A673 (cell line): Measurements from ENCODE around the gene ZNF620.

Experiments used
- EZH2 ChIP-seq: fragments of 200-600 bp; sonication (generic); IDR thresholded peaks from 2 replicates; pipeline ENCODE4 v1.6.1; 2017; ENCODE audit warnings: borderline replicate concordance, low read depth, mild to moderate bottlenecking, mixed read lengths, antibody characterized with exemption, low read length; ENCODE audit not compliant: poor library complexity, severe bottlenecking
- TF ChIP-seq, protein P1 (sequence below): fragments of 300-800, 200-600 bp; sonication (generic); conservative IDR thresholded peaks from 2 replicates; pipeline ENCODE4 v1.5.1; 2017; ENCODE audit warnings: low read depth, mild to moderate bottlenecking, antibody characterized with exemption, low read length, moderate library complexity, mixed read lengths

DNA sequence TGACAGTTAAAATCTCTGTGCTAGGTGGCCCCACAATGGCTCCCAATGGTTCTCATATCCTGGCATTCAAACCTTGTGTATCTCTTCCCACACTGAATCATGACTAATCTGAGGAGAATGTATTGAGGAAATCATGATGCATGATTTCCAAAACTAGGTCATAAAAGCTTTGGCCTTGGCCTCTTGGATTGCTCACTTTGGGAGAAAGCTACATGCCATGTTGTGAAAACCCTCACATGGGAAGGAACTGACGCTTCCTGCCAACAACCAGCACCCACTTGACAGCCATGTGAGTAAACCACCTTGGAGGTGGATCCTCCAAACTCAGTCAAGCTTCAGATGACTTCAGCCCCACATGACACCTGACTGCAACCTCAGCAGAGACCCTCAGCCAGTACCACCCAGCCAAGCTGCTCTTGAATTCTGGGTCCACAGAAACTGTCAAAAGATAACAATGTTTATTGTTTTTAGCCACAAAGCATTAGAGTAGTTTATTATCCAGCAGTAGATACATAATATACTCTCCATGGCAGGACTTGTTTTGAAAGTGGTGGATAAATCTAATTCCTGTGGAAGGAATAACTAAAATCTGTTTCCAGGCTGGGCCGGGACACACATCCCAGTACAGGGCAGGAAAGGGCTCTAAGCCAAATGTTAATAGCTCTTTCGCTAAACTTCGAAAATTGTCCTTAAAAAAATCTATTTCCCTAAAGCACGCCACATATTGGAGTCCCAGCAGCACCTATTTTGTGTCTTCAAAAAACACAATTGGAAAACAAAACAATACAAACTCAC is 1.0 kb upstream of the ZNF620 start:
- TF ChIP-seq, protein P1, sequence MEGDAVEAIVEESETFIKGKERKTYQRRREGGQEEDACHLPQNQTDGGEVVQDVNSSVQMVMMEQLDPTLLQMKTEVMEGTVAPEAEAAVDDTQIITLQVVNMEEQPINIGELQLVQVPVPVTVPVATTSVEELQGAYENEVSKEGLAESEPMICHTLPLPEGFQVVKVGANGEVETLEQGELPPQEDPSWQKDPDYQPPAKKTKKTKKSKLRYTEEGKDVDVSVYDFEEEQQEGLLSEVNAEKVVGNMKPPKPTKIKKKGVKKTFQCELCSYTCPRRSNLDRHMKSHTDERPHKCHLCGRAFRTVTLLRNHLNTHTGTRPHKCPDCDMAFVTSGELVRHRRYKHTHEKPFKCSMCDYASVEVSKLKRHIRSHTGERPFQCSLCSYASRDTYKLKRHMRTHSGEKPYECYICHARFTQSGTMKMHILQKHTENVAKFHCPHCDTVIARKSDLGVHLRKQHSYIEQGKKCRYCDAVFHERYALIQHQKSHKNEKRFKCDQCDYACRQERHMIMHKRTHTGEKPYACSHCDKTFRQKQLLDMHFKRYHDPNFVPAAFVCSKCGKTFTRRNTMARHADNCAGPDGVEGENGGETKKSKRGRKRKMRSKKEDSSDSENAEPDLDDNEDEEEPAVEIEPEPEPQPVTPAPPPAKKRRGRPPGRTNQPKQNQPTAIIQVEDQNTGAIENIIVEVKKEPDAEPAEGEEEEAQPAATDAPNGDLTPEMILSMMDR: no peak
- TF ChIP-seq EZH2: no peak
